Thymus (tissue), 14 donors: Measurements from ENCODE around the gene AP2M1. TPM values are rescaled to one million over a fixed set of nuclear protein-coding genes. Genes with fewer than 3 reads are reported as not detected.

Experiments
- DNase-seq, 9 donors: peaks; one replicate each; pipeline ENCODE4 v3.0.0-alpha.2; 2013; ENCODE audit warnings: low spot score in 9 of 9, low read depth in 6 of 9, missing footprints in 1 of 9
- H3K27ac ChIP-seq, 2 donors: one replicate each; pipeline ENCODE4 v1.5.1; 2013; ENCODE audit warnings: control low read depth in 1 of 2, low read depth in 1 of 2, low read length in 1 of 2, mild to moderate bottlenecking in 1 of 2, moderate library complexity in 1 of 2
- H3K27me3 ChIP-seq, 2 donors: one replicate each; pipeline ENCODE4 v1.5.1; 2013; ENCODE audit warnings: low read length in 1 of 2; ENCODE audit not compliant: control insufficient read depth in 2 of 2, insufficient read depth in 1 of 2
- H3K36me3 ChIP-seq, 2 donors: one replicate each; pipeline ENCODE4 v1.5.1; 2013; ENCODE audit warnings: low read length in 1 of 2, mild to moderate bottlenecking in 1 of 2, moderate library complexity in 1 of 2; ENCODE audit not compliant: control insufficient read depth in 2 of 2, insufficient read depth in 2 of 2
- H3K4me1 ChIP-seq, 2 donors: one replicate each; pipeline ENCODE4 v1.5.1; 2013; ENCODE audit warnings: low read length in 2 of 2; ENCODE audit not compliant: control insufficient read depth in 2 of 2, insufficient read depth in 2 of 2
- H3K4me3 ChIP-seq, 2 donors: one replicate each; pipeline ENCODE4 v1.5.1; 2013; ENCODE audit warnings: low read length in 2 of 2, control low read depth in 1 of 2, mild to moderate bottlenecking in 1 of 2
- H3K9me3 ChIP-seq, 2 donors: one replicate each; pipeline ENCODE4 v1.5.1; 2013; ENCODE audit warnings: low read length in 1 of 2, mild to moderate bottlenecking in 1 of 2; ENCODE audit not compliant: control insufficient read depth in 2 of 2, insufficient read depth in 1 of 2
- WGBS: extraction: QIAGEN DNeasy Blood & Tissue Kit; methylation state at CpG from one replicate; pipeline ENCODE4 v1.1.7; 2013; 5-methylcytosine and 5-hydroxymethylcytosine counted together
- long read RNA-seq, 10 donors: transcript quantifications; one replicate each; lab custom pipeline, GENCODE V29; 2026
- polyA plus RNA-seq: library from polyadenylated mRNA; stranded (reverse); fragments of 200-250 nt; gene quantifications from one replicate; pipeline ENCODE4 v1.2.3, GENCODE V29; 2013
- total RNA-seq: library from RNA; stranded (reverse); fragments of 120-200 nt; gene quantifications from one replicate; pipeline ENCODE4 v1.2.4, GENCODE V29; 2013
- donor health status: healthy.

The AP2M1 gene
- 138 TPM for total RNA-seq
- polyA plus RNA-seq: 165 TPM
- long read RNA-seq, donor 1, transcript AP2M1-202 (11 exons, 2,091 nt): major isoform, 11 of 11 reads
- long read RNA-seq, donor 1, partial matches to known transcripts: 0 of 11 reads
- long read RNA-seq, donor 1, other reads (novel, unspliced or antisense): 0 of 11 reads
- long read RNA-seq, donor 2: 0 reads
- long read RNA-seq, donor 3, transcript AP2M1-202 (11 exons, 2,091 nt): major isoform, 78 of 141 reads
- long read RNA-seq, donor 3, transcript AP2M1-214 (3 exons, 684 nt): minor isoform, 5 of 141 reads
- long read RNA-seq, donor 3, partial matches to known transcripts: 56 of 141 reads
- long read RNA-seq, donor 3, other reads (novel, unspliced or antisense): 0 of 141 reads
- long read RNA-seq, donor 4, transcript AP2M1-202 (11 exons, 2,091 nt): major isoform, 31 of 32 reads
- long read RNA-seq, donor 4, partial matches to known transcripts: 0 of 32 reads
- long read RNA-seq, donor 4, other reads (novel, unspliced or antisense): 0 of 32 reads
- long read RNA-seq, donor 5, transcript AP2M1-202 (11 exons, 2,091 nt): major isoform, 98 of 127 reads
- long read RNA-seq, donor 5, transcript AP2M1-214 (3 exons, 684 nt): minor isoform, 11 of 127 reads
- long read RNA-seq, donor 5, partial matches to known transcripts: 13 of 127 reads
- long read RNA-seq, donor 5, other reads (novel, unspliced or antisense): 0 of 127 reads
- long read RNA-seq, donor 6, transcript AP2M1-202 (11 exons, 2,091 nt): major isoform, 64 of 88 reads
- long read RNA-seq, donor 6, partial matches to known transcripts: 21 of 88 reads
- long read RNA-seq, donor 6, other reads (novel, unspliced or antisense): 0 of 88 reads
- long read RNA-seq, donor 7, transcript AP2M1-202 (11 exons, 2,091 nt): major isoform, 56 of 62 reads
- long read RNA-seq, donor 7, partial matches to known transcripts: 0 of 62 reads
- long read RNA-seq, donor 7, other reads (novel, unspliced or antisense): 0 of 62 reads
- long read RNA-seq, donor 8, transcript AP2M1-202 (11 exons, 2,091 nt): major isoform, 32 of 38 reads
- long read RNA-seq, donor 8, partial matches to known transcripts: 0 of 38 reads
- long read RNA-seq, donor 8, other reads (novel, unspliced or antisense): 0 of 38 reads
- long read RNA-seq, donor 9, transcript AP2M1-202 (11 exons, 2,091 nt): major isoform, 45 of 49 reads
- long read RNA-seq, donor 9, partial matches to known transcripts: 0 of 49 reads
- long read RNA-seq, donor 9, other reads (novel, unspliced or antisense): 0 of 49 reads
- long read RNA-seq, donor 10, transcript AP2M1-202 (11 exons, 2,091 nt): major isoform, 45 of 63 reads
- long read RNA-seq, donor 10, partial matches to known transcripts: 14 of 63 reads
- long read RNA-seq, donor 10, other reads (novel, unspliced or antisense): 0 of 63 reads

GRCh38 chr3:184174646-184175492 lies at the start of gene AP2M1:
Gene AP2M1, plus strand, starts transcription at chr3:184174855. Its CDS starts 2,139 bp downstream, at chr3:184176994.
- H3K27me3 ChIP-seq: no peaks in the 10 kb centered on the region
- whole genome bisulfite sequencing: under 1% methylated on average over 73 of the region's 73 CpGs
- H3K27ac ChIP-seq: peak within 1 kb of the TSS; percentile 47 to 67
- H3K9me3 ChIP-seq: no peaks in the 10 kb centered on the region
- H3K36me3 ChIP-seq: peaks cover 34 to 46% of the 10 kb centered on the region in 2 donors
- DNase-seq: peak; percentile 94 to 99 (median 97)
- H3K4me1 ChIP-seq: peaks cover 16 to 28% of the 10 kb centered on the region in 2 donors
- peak within 1 kb of the TSS; percentile 84 to 99 for H3K4me3 ChIP-seq

GRCh38 chr3:184126006-184126405 lies 48.6 kb upstream of the AP2M1 start:
- Histone ChIP-seq H3K4me1 (no peaks in the 10 kb centered on the region), H3K9me3 (no peaks in the 10 kb centered on the region), H3K36me3 (no peaks in the 10 kb centered on the region), H3K4me3 (no peak overlapping the region), H3K27ac (no peak overlapping the region), H3K27me3 (peaks cover 0 to 2% of the 10 kb centered on the region in 2 donors)
- 90% methylated on average over 3 of the region's 3 CpGs for WGBS
- DNase-seq: no peak

- Histone ChIP-seq H3K27me3 (no peaks in the 10 kb centered on the region), H3K4me3 (no peak overlapping the region), H3K4me1 (peaks cover 3 to 4% of the 10 kb centered on the region in 2 donors), H3K9me3 (no peaks in the 10 kb centered on the region), H3K27ac (no peak overlapping the region), H3K36me3 (no peaks in the 10 kb centered on the region)
- 80% methylated on average over 2 of the region's 2 CpGs for WGBS
- DNase-seq: no peak
Observed at GRCh38 chr3:184129012-184129411, 45.6 kb upstream of the AP2M1 start.

GRCh38 chr3:184132945-184133344 lies 41.7 kb upstream of the AP2M1 start:
- no peak for DNase-seq
- peaks cover 16 to 21% of the 10 kb centered on the region in 2 donors for H3K4me1 ChIP-seq
- 98% methylated on average over 4 of the region's 4 CpGs for WGBS
- H3K27ac ChIP-seq: no peak overlapping the region
- no peaks in the 10 kb centered on the region for H3K9me3 ChIP-seq
- no peaks in the 10 kb centered on the region for H3K27me3 ChIP-seq
- H3K4me3 ChIP-seq: no peak overlapping the region
- peaks cover 0 to 2% of the 10 kb centered on the region in 2 donors for H3K36me3 ChIP-seq

- Histone ChIP-seq H3K9me3 (no peaks in the 10 kb centered on the region), H3K36me3 (peaks cover 0 to 5% of the 10 kb centered on the region in 2 donors), H3K27ac (peak overlapping the region; percentile 88 to 96), H3K4me1 (peaks cover 16 to 21% of the 10 kb centered on the region in 2 donors), H3K4me3 (peak overlapping the region; percentile 89 to 99), H3K27me3 (no peaks in the 10 kb centered on the region)
- 3% methylated on average over 37 of the region's 37 CpGs for WGBS
- peak in 4 of 9 donors; percentile 15 to 66 (median 29) for DNase-seq
Observed at GRCh38 chr3:184133840-184134745, 40.6 kb upstream of the AP2M1 start.

GRCh38 chr3:184134746-184135148 lies 39.9 kb upstream of the AP2M1 start:
- H3K9me3 ChIP-seq: no peaks in the 10 kb centered on the region
- WGBS: under 1% methylated on average over 21 of the region's 21 CpGs
- peak in 1 of 9 donors; percentile 53 for DNase-seq
- H3K4me1 ChIP-seq: peaks cover 16 to 21% of the 10 kb centered on the region in 2 donors
- no peaks in the 10 kb centered on the region for H3K27me3 ChIP-seq
- H3K36me3 ChIP-seq: peaks cover 0 to 8% of the 10 kb centered on the region in 2 donors
- peak overlapping the region; percentile 89 to 99 for H3K4me3 ChIP-seq
- H3K27ac ChIP-seq: peak overlapping the region; percentile 88 to 96

- Histone ChIP-seq H3K27ac (peak within 1 kb of the TSS; percentile 88 to 96), H3K4me1 (peaks cover 16 to 21% of the 10 kb centered on the region in 2 donors), H3K4me3 (peak within 1 kb of the TSS; percentile 89 to 99), H3K9me3 (no peaks in the 10 kb centered on the region), H3K27me3 (no peaks in the 10 kb centered on the region), H3K36me3 (peaks cover 3 to 14% of the 10 kb centered on the region in 2 donors)
- under 1% methylated on average over 56 of the region's 56 CpGs for WGBS
- DNase-seq: peak; percentile 74 to 95 (median 87)
Observed at GRCh38 chr3:184135149-184135910, 39.3 kb upstream of the AP2M1 start, which contains the start of gene EIF2B5. Gene EIF2B5, plus strand, starts transcription at chr3:184135358. Its CDS starts 28 bp downstream, at chr3:184135386.
